GM12872 (cell line): ENCODE data around the gene AKR1C1.

ENCODE experiments used
- TF ChIP-seq, protein P1 (sequence below): IDR thresholded peaks from 3 replicates; pipeline ENCODE4 v1.5.1; 2011; ENCODE audit warnings: low read depth, mild to moderate bottlenecking, low read length, moderate library complexity; ENCODE audit not compliant: insufficient read depth

AKR1C1 gene

DNA sequence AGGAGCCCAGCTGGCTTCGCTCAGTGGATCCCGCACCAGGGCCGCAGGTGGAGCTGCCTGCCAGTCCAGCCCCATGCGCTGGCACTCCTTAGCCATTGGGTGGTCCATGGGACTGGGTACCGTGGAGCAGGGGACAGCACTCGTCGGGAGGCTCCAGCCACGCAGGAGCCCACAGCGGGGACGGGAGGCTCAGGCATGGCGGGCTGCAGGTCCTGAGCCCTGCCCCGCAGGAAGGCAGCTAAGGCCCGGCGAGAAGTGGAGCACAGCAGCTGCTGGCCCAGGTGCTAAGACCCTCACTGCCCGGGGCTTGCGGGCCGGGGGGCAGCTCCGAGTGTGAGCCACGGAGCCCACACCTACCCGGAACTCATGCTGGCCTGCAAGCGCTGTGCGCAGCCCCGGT lies 25.9 kb upstream of the AKR1C1 start:
- TF ChIP-seq, protein P1, sequence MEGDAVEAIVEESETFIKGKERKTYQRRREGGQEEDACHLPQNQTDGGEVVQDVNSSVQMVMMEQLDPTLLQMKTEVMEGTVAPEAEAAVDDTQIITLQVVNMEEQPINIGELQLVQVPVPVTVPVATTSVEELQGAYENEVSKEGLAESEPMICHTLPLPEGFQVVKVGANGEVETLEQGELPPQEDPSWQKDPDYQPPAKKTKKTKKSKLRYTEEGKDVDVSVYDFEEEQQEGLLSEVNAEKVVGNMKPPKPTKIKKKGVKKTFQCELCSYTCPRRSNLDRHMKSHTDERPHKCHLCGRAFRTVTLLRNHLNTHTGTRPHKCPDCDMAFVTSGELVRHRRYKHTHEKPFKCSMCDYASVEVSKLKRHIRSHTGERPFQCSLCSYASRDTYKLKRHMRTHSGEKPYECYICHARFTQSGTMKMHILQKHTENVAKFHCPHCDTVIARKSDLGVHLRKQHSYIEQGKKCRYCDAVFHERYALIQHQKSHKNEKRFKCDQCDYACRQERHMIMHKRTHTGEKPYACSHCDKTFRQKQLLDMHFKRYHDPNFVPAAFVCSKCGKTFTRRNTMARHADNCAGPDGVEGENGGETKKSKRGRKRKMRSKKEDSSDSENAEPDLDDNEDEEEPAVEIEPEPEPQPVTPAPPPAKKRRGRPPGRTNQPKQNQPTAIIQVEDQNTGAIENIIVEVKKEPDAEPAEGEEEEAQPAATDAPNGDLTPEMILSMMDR = no peak

DNA sequence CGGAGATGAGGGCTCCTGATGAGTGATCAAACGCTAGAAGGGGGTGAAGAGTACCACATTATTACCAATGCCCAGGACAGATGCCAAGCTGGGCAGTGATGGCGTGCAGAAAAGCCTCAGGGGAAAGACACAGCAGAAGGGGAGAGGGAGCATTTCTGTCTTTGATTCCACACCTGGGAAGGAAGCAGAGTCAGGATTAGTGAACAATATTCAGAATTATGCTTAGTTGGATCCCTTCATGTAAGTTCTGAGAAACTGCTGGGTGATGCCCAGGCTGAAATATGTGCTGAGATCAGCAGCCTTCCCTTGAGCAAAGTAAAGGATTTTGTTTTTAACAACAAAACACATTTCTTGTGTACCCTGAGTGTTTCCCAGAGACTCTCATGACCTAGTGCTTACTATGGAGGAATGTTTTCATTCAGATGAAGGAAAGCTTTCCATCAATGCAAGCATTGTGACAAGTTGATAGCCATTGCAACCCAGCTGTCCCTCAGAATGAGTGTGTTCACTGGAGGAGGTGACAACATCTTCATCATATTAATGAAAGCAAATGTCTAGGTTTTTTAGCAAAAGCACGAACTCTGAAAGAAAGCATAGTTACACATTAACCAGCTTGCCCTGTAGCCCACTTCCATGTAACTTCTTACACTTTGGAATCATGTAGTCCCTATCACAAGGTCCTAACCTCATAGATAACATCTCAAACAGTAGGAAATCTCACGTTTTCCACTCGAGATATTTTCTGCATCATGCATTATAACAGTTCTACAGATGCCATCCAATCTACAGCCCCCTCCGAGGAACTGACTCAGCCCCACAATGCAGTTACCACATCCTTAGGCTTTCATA lies 23.8 kb upstream of the AKR1C1 start:
- TF ChIP-seq, protein P1 = no peak

- TF ChIP-seq, protein P1 = no peak
These were observed 21.5 kb upstream of the AKR1C1 start for GRCh38 chr10:4941540-4942330.

DNA sequence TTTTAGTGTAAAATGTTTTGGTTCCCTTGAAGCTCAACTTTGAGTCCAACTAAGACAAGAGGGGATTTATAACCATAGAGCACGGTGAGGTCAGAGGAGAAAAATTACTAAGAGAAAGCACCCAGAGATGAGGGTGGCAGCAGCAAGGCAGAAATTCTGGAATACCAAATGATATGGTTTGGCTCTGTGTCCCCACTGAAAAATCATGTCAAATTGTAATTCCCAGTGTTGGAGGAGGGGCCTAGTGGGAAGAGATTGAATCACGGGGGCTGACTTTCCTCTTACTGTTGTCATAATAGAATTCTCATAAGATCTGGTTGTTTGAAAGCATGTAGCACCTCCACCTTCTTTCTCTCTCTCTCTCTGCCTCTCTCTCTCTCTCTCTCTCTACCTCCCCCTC lies 19.4 kb upstream of the AKR1C1 start:
- TF ChIP-seq, protein P1 = no peak

- TF ChIP-seq, protein P1 = no peak
These were observed 18.4 kb upstream of the AKR1C1 start for GRCh38 chr10:4944841-4945240.

DNA sequence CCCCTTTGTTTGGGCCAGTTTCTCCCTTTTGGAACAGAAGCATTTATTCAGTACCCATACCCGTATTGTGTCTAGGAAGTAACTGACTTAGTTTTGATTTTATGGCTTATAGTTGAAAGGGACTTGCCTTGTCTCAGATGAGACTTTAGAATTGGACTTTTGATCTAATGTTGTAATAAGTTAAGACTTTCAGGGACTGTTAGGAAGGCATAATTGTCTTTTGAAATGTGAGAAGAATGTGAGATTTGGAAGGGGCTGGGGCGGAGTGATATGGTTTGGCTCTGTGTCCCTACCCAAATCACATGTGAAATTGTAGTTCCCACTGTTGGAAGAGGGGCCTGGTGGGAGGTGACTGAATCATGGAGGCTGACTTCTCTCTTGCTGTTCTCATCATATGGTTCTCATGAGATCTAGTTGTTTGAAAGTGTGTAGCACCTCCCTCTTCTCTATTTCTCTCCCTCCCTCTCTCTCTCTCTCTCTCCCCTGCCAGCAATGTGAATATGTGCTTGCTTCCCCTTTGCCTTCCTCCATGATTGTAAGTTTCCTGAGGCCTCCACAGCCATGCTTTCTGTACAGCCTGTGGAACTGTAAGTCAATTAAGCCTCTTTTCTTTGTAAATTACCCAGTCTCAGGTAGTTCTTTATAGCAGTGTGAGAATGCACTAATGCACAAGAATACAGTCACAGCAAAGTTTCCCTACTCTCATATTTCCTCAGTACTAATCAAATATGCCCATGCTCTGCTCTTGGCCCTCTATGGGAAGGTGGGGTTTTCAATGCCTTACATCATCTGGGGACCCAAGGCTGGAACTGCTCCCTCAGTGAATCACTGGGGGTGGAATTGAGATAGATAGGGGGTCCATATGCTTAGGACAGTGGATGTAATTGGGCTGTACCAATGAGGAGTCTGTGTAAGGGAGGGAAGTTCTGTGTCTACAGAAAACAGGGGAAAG lies 17.2 kb upstream of the AKR1C1 start:
- TF ChIP-seq, protein P1 = no peak

- TF ChIP-seq, protein P1 = no peak
These were observed 16.1 kb upstream of the AKR1C1 start for GRCh38 chr10:4947039-4947634.
